ENCODE measurements around the gene ADAMTSL5. TPM values are rescaled to one million over a fixed set of nuclear protein-coding genes. Genes with fewer than 3 reads are reported as not detected.

ADAMTSL5 gene
- total and polyA plus RNA-seq, 9 of the 15 experiments (the other 6 are each of a cell fraction or from before 2014, with no cell fraction given), result 1.0 to 11.6 (median 4.1) TPM

DNA sequence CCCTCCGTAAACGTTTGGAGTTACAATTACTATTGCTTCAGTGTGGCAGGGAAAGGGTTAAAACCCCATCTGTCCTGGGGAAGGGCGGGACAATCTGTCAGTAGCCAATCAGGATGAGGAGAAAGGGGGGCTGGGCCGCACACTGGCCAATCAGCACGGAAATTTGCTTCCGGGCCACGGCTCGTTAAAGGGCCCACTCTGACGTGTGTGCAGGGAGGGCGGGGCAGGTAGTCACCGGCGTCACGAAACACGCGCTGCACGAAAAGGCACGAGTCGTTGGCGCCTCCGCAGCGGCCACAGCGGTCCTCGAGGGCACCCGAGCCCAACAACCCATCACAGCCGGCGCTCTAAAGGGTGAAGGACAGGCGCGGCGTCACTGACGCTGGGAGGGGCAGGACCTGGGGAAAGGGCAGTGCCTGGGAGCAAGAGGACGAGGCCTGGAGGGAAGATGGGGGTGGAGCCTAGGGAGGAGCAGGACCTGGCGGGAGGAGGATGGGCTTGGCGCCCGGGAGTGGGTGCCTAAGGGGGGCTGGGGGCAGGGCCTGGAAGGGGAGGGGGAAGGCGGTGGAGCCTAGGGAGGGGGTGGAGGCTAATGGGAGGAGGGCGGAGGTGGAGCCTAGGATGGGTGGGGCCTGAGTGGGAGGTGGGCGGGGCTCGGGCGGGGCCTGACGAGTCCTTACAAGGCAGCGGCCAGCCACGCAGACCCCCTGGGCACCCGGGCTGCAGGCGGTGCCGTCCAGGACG lies 4.9 kb downstream of the ADAMTSL5 start (continued):
- TF ChIP-seq, protein P1, sequence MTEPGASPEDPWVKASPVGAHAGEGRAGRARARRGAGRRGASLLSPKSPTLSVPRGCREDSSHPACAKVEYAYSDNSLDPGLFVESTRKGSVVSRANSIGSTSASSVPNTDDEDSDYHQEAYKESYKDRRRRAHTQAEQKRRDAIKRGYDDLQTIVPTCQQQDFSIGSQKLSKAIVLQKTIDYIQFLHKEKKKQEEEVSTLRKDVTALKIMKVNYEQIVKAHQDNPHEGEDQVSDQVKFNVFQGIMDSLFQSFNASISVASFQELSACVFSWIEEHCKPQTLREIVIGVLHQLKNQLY (CRISPR knock-in tag; conservative IDR thresholded peaks at IDR 0.05), result no peak
- TF ChIP-seq, protein P2, sequence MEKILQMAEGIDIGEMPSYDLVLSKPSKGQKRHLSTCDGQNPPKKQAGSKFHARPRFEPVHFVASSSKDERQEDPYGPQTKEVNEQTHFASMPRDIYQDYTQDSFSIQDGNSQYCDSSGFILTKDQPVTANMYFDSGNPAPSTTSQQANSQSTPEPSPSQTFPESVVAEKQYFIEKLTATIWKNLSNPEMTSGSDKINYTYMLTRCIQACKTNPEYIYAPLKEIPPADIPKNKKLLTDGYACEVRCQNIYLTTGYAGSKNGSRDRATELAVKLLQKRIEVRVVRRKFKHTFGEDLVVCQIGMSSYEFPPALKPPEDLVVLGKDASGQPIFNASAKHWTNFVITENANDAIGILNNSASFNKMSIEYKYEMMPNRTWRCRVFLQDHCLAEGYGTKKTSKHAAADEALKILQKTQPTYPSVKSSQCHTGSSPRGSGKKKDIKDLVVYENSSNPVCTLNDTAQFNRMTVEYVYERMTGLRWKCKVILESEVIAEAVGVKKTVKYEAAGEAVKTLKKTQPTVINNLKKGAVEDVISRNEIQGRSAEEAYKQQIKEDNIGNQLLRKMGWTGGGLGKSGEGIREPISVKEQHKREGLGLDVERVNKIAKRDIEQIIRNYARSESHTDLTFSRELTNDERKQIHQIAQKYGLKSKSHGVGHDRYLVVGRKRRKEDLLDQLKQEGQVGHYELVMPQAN (IDR thresholded peaks at IDR 0.05; ENCODE audit: borderline replicate concordance), result peak; percentile 89; the same call in 1 of the 2 replicates
- TF ChIP-seq, protein P3, sequence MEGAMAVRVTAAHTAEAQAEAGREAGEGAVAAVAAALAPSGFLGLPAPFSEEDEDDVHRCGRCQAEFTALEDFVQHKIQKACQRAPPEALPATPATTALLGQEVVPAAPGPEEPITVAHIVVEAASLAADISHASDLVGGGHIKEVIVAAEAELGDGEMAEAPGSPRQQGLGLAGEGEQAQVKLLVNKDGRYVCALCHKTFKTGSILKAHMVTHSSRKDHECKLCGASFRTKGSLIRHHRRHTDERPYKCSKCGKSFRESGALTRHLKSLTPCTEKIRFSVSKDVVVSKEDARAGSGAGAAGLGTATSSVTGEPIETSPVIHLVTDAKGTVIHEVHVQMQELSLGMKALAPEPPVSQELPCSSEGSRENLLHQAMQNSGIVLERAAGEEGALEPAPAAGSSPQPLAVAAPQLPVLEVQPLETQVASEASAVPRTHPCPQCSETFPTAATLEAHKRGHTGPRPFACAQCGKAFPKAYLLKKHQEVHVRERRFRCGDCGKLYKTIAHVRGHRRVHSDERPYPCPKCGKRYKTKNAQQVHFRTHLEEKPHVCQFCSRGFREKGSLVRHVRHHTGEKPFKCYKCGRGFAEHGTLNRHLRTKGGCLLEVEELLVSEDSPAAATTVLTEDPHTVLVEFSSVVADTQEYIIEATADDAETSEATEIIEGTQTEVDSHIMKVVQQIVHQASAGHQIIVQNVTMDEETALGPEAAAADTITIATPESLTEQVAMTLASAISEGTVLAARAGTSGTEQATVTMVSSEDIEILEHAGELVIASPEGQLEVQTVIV (CRISPR knock-in tag; IDR thresholded peaks at IDR 0.05; ENCODE audit: borderline replicate concordance), result no peak
- TF ChIP-seq, protein P4, sequence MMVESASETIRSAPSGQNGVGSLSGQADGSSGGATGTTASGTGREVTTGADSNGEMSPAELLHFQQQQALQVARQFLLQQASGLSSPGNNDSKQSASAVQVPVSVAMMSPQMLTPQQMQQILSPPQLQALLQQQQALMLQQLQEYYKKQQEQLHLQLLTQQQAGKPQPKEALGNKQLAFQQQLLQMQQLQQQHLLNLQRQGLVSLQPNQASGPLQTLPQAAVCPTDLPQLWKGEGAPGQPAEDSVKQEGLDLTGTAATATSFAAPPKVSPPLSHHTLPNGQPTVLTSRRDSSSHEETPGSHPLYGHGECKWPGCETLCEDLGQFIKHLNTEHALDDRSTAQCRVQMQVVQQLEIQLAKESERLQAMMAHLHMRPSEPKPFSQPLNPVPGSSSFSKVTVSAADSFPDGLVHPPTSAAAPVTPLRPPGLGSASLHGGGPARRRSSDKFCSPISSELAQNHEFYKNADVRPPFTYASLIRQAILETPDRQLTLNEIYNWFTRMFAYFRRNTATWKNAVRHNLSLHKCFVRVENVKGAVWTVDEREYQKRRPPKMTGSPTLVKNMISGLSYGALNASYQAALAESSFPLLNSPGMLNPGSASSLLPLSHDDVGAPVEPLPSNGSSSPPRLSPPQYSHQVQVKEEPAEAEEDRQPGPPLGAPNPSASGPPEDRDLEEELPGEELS (CRISPR knock-in tag; IDR thresholded peaks at IDR 0.05; ENCODE audit: borderline replicate concordance), result no peak
- TF ChIP-seq ZNF551 (CRISPR knock-in tag; IDR thresholded peaks at IDR 0.05) (no peak), ZNF384 (IDR thresholded peaks at IDR 0.05; ENCODE audit: low read depth, low read length) (no peak), MTA1 (IDR thresholded peaks at IDR 0.05; ENCODE audit: borderline replicate concordance) (peak; percentile 71; the same call in 1 of the 2 replicates), POLR3A (IDR thresholded peaks at IDR 0.05; ENCODE audit: borderline replicate concordance, extremely low read depth, insufficient read depth, insufficient read length) (no peak), ZFPM2 (CRISPR knock-in tag; IDR thresholded peaks at IDR 0.05) (0 out of 2 replicates have a peak, but pooled peaks have one; percentile 62), ZNF263 (CRISPR knock-in tag; IDR thresholded peaks at IDR 0.05; ENCODE audit: borderline replicate concordance) (peak; percentile 94), JUNB (CRISPR knock-in tag; conservative IDR thresholded peaks at IDR 0.05) (no peak), RFX7 (CRISPR knock-in tag; IDR thresholded peaks at IDR 0.05) (no peak), SPI1 (IDR thresholded peaks at IDR 0.05; ENCODE audit: borderline replicate concordance, low read depth, low read length) (no peak)
- TF ChIP-seq, protein P5, sequence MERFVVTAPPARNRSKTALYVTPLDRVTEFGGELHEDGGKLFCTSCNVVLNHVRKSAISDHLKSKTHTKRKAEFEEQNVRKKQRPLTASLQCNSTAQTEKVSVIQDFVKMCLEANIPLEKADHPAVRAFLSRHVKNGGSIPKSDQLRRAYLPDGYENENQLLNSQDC (CRISPR knock-in tag; IDR thresholded peaks at IDR 0.05), result no peak
- TF ChIP-seq, protein P6, sequence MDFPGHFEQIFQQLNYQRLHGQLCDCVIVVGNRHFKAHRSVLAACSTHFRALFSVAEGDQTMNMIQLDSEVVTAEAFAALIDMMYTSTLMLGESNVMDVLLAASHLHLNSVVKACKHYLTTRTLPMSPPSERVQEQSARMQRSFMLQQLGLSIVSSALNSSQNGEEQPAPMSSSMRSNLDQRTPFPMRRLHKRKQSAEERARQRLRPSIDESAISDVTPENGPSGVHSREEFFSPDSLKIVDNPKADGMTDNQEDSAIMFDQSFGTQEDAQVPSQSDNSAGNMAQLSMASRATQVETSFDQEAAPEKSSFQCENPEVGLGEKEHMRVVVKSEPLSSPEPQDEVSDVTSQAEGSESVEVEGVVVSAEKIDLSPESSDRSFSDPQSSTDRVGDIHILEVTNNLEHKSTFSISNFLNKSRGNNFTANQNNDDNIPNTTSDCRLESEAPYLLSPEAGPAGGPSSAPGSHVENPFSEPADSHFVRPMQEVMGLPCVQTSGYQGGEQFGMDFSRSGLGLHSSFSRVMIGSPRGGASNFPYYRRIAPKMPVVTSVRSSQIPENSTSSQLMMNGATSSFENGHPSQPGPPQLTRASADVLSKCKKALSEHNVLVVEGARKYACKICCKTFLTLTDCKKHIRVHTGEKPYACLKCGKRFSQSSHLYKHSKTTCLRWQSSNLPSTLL (IDR thresholded peaks at IDR 0.05), result no peak
- TF ChIP-seq, protein P7, sequence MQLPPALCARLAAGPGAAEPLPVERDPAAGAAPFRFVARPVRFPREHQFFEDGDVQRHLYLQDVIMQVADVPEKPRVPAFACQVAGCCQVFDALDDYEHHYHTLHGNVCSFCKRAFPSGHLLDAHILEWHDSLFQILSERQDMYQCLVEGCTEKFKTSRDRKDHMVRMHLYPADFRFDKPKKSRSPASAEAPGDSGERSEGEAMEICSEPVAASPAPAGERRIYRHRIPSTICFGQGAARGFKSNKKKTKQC (CRISPR knock-in tag; IDR thresholded peaks at IDR 0.05), result no peak
